GM23248 (cell line): ENCODE measurements around the gene FARS2.

Experiments
- EZH2 ChIP-seq: fragments of 200-600 bp; sonication (generic); IDR thresholded peaks from 2 replicates; pipeline ENCODE4 v1.6.1; 2018; ENCODE audit warnings: antibody characterized with exemption, mild to moderate bottlenecking; ENCODE audit not compliant: insufficient read depth, poor library complexity, severe bottlenecking
- EZH2phosphoT487 ChIP-seq: fragments of 200-600 bp; sonication (generic); IDR thresholded peaks from 2 replicates; pipeline ENCODE4 v1.6.1; 2018; ENCODE audit warnings: antibody characterized with exemption, moderate library complexity, mild to moderate bottlenecking, low read depth; ENCODE audit not compliant: insufficient read depth

DNA sequence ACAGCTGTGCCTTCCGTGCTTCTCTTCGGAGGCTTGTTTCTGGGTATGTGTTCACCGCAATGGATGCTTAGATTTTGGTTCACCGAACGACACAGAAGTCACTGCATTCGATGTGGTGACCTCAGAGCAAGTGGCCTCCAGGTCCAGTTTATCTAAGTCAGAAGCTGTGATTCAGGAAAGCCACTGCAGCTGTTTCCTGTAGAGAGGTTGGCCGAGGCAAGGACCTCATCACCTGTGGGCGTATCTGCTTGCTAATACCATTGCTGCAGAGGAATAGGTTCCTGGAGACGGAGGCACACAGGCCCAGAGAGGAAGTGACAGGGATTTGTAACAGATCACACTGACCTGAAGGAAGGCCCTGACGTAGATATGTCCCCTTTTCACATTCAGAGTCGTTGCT, 82.7 kb downstream of the FARS2 start:
- TF ChIP-seq EZH2phosphoT487 (no peak), EZH2 (no peak)
